Muscle layer of colon (tissue), 2 donors: Measurements from ENCODE around the gene RASSF8.

Experiments
- H3K27ac ChIP-seq: one replicate; pipeline ENCODE4 v1.7.0; 2013; ENCODE audit warnings: low read depth, mild to moderate bottlenecking, low read length, moderate library complexity
- H3K27me3 ChIP-seq, 2 donors: one replicate each; pipeline ENCODE4 v1.7.0; 2013; ENCODE audit warnings: low read length in 2 of 2, mild to moderate bottlenecking in 2 of 2; ENCODE audit not compliant: insufficient read depth in 2 of 2, control insufficient read depth in 1 of 2
- H3K36me3 ChIP-seq: one replicate; pipeline ENCODE4 v1.7.0; 2013; ENCODE audit warnings: mild to moderate bottlenecking, low read length; ENCODE audit not compliant: insufficient read depth
- H3K4me1 ChIP-seq: one replicate; pipeline ENCODE4 v1.7.0; 2013; ENCODE audit warnings: mild to moderate bottlenecking, low read length; ENCODE audit not compliant: insufficient read depth
- H3K4me3 ChIP-seq, 2 donors: one replicate each; pipeline ENCODE4 v1.7.0; 2013; ENCODE audit warnings: low read length in 2 of 2, low read depth in 1 of 2, mild to moderate bottlenecking in 1 of 2, moderate library complexity in 1 of 2
- H3K9ac ChIP-seq: one replicate; pipeline ENCODE4 v1.7.0; 2013; ENCODE audit warnings: low read length
- H3K9me3 ChIP-seq: one replicate; pipeline ENCODE4 v1.7.0; 2013; ENCODE audit warnings: mild to moderate bottlenecking, low read length
- donor health status: abdominal sarcoma.
- donor health status: Adenocarcinoma of cecum.

Gene RASSF8

GRCh38 chr12:25939606-25940005 is 18.9 kb upstream of the RASSF8 start:
- Histone ChIP-seq H3K36me3 (no peaks in the 10 kb centered on the region), H3K9me3 (no peaks in the 10 kb centered on the region)

GRCh38 chr12:25940886-25941285 is 17.6 kb upstream of the RASSF8 start:
- no peak overlapping the region for H3K4me3 ChIP-seq
- H3K27ac ChIP-seq, result no peak overlapping the region
- H3K27me3 ChIP-seq, result no peaks in the 10 kb centered on the region
- no peaks in the 10 kb centered on the region for H3K4me1 ChIP-seq
- no peaks in the 10 kb centered on the region for H3K9me3 ChIP-seq
- no peak overlapping the region for H3K9ac ChIP-seq
- no peaks in the 10 kb centered on the region for H3K36me3 ChIP-seq

More at GRCh38 chr12:25939606-25940005, 18.9 kb upstream of the RASSF8 start:
- Histone ChIP-seq H3K4me1 (no peaks in the 10 kb centered on the region), H3K27me3 (no peaks in the 10 kb centered on the region), H3K9ac (no peak overlapping the region), H3K4me3 (no peak overlapping the region), H3K27ac (no peak overlapping the region)

GRCh38 chr12:25942709-25943108 is 15.8 kb upstream of the RASSF8 start:
- Histone ChIP-seq H3K27me3 (no peaks in the 10 kb centered on the region), H3K9ac (no peak overlapping the region), H3K4me3 (no peak overlapping the region), H3K27ac (no peak overlapping the region), H3K4me1 (no peaks in the 10 kb centered on the region), H3K9me3 (no peaks in the 10 kb centered on the region), H3K36me3 (no peaks in the 10 kb centered on the region)

GRCh38 chr12:25943940-25944339 is 14.5 kb upstream of the RASSF8 start:
- Histone ChIP-seq H3K9me3 (no peaks in the 10 kb centered on the region), H3K9ac (no peak overlapping the region), H3K4me1 (no peaks in the 10 kb centered on the region), H3K27ac (no peak overlapping the region), H3K36me3 (no peaks in the 10 kb centered on the region), H3K27me3 (no peaks in the 10 kb centered on the region), H3K4me3 (no peak overlapping the region)

GRCh38 chr12:25949343-25949742 is 9.1 kb upstream of the RASSF8 start:
- H3K27ac ChIP-seq, result no peak overlapping the region
- no peak overlapping the region for H3K4me3 ChIP-seq
- no peaks in the 10 kb centered on the region for H3K9me3 ChIP-seq
- no peaks in the 10 kb centered on the region for H3K27me3 ChIP-seq
- no peaks in the 10 kb centered on the region for H3K4me1 ChIP-seq
- H3K36me3 ChIP-seq, result no peaks in the 10 kb centered on the region
- no peak overlapping the region for H3K9ac ChIP-seq

- Histone ChIP-seq H3K4me3 (no peak overlapping the region), H3K36me3 (no peaks in the 10 kb centered on the region), H3K27me3 (no peaks in the 10 kb centered on the region), H3K9ac (no peak overlapping the region), H3K4me1 (no peaks in the 10 kb centered on the region), H3K9me3 (no peaks in the 10 kb centered on the region), H3K27ac (no peak overlapping the region)
Observed at GRCh38 chr12:25950329-25951115, 8.0 kb upstream of the RASSF8 start.

GRCh38 chr12:25957793-25958427 is 572 bp upstream of the RASSF8 start:
- no peaks in the 10 kb centered on the region for H3K27me3 ChIP-seq
- peak overlapping the region; percentile 67 for H3K9ac ChIP-seq
- peak overlapping the region; percentile 65 to 66 for H3K4me3 ChIP-seq

GRCh38 chr12:25959071-25959961 is 834 bp downstream of the RASSF8 start:
- no peaks in the 10 kb centered on the region for H3K9me3 ChIP-seq
- H3K9ac ChIP-seq, result peak overlapping the region; percentile 74
- peak overlapping the region; percentile 78 to 93 for H3K4me3 ChIP-seq
- H3K36me3 ChIP-seq, result no peaks in the 10 kb centered on the region
- H3K27me3 ChIP-seq, result no peaks in the 10 kb centered on the region
- H3K4me1 ChIP-seq, result peaks cover 38% of the 10 kb centered on the region
- peak overlapping the region; percentile 91 for H3K27ac ChIP-seq

More at GRCh38 chr12:25957793-25958427, 572 bp upstream of the RASSF8 start:
- Histone ChIP-seq H3K9me3 (no peaks in the 10 kb centered on the region), H3K27ac (peak overlapping the region; percentile 81), H3K4me1 (peaks cover 24% of the 10 kb centered on the region), H3K36me3 (no peaks in the 10 kb centered on the region)

- Histone ChIP-seq H3K27ac (peak overlapping the region; percentile 91), H3K9ac (peak overlapping the region; percentile 74), H3K27me3 (no peaks in the 10 kb centered on the region), H3K36me3 (no peaks in the 10 kb centered on the region), H3K9me3 (no peaks in the 10 kb centered on the region), H3K4me1 (peaks cover 41% of the 10 kb centered on the region), H3K4me3 (peak overlapping the region; percentile 78 to 93)
Observed at GRCh38 chr12:25960143-25960542, 1.7 kb downstream of the RASSF8 start.

- Histone ChIP-seq H3K9me3 (no peaks in the 10 kb centered on the region), H3K27me3 (no peaks in the 10 kb centered on the region), H3K27ac (peak overlapping the region; percentile 91), H3K9ac (peak overlapping the region; percentile 74), H3K4me3 (peak overlapping the region in 1 of 2 donors; percentile 78), H3K36me3 (no peaks in the 10 kb centered on the region), H3K4me1 (peaks cover 41% of the 10 kb centered on the region)
Observed at GRCh38 chr12:25960961-25961360, 2.5 kb downstream of the RASSF8 start.

GRCh38 chr12:25962932-25963525 is 4.5 kb downstream of the RASSF8 start:
- Histone ChIP-seq H3K4me1 (peaks cover 48% of the 10 kb centered on the region), H3K27ac (no peak overlapping the region), H3K9me3 (no peaks in the 10 kb centered on the region), H3K9ac (no peak overlapping the region), H3K4me3 (no peak overlapping the region), H3K36me3 (no peaks in the 10 kb centered on the region), H3K27me3 (no peaks in the 10 kb centered on the region)
